HG03457 (cell line): ENCODE measurements around the gene PATJ.
"Not testable (repeated sequence)": the region's sequence is repeated elsewhere in the genome, so short reads cannot be mapped to it uniquely, and the experiment has no call there.

Experiments used
- ATAC-seq: cut with Tn5 transposase; IDR thresholded peaks from one replicate; pipeline ENCODE4 v1.9.1; 2021; ENCODE audit warnings: moderate number of reproducible peaks; ENCODE audit not compliant: unreplicated experiment

PATJ gene

GRCh38 chr1:62142496-62142895, 400.2 kb downstream of the PATJ start:
- no peak for ATAC-seq

GRCh38 chr1:62144238-62144831, 402.1 kb downstream of the PATJ start:
- ATAC-seq, result no peak

GRCh38 chr1:62159940-62160348, 417.7 kb downstream of the PATJ start:
- peak; percentile 60 for ATAC-seq

- ATAC-seq, result no peak
Observed at GRCh38 chr1:62161711-62162110, 419.4 kb downstream of the PATJ start.

GRCh38 chr1:62170380-62170779, 428.1 kb downstream of the PATJ start:
- ATAC-seq, result not testable (repeated sequence)

GRCh38 chr1:62175568-62176179, 433.4 kb downstream of the PATJ start:
- no peak for ATAC-seq

GRCh38 chr1:62176597-62177312, 434.5 kb downstream of the PATJ start:
- ATAC-seq, result no peak

GRCh38 chr1:62177621-62178020, 435.3 kb downstream of the PATJ start:
- ATAC-seq, result no peak

- ATAC-seq, result no peak
Observed at GRCh38 chr1:62178372-62178771, 436.1 kb downstream of the PATJ start.

GRCh38 chr1:62180054-62180453, 437.8 kb downstream of the PATJ start:
- ATAC-seq, result not testable (repeated sequence)

GRCh38 chr1:62180639-62181038, 438.4 kb downstream of the PATJ start:
- ATAC-seq, result no peak

- no peak for ATAC-seq
Observed at GRCh38 chr1:62181532-62181931, 439.3 kb downstream of the PATJ start.

- not testable (repeated sequence) for ATAC-seq
Observed at GRCh38 chr1:62182157-62182556, 439.9 kb downstream of the PATJ start.

GRCh38 chr1:62183164-62184020, 441.1 kb downstream of the PATJ start:
- ATAC-seq, result not testable (repeated sequence)

GRCh38 chr1:62184336-62184735, 442.1 kb downstream of the PATJ start:
- ATAC-seq, result no peak

- not testable (repeated sequence) for ATAC-seq
Observed at GRCh38 chr1:62185233-62185632, 443.0 kb downstream of the PATJ start.

GRCh38 chr1:62185677-62186076, 443.4 kb downstream of the PATJ start:
- ATAC-seq, result no peak

GRCh38 chr1:62187548-62187947, 445.3 kb downstream of the PATJ start:
- ATAC-seq, result no peak

- no peak for ATAC-seq
Observed at GRCh38 chr1:62188111-62188510, 445.8 kb downstream of the PATJ start.

- ATAC-seq, result no peak
Observed at GRCh38 chr1:62194651-62195544, 452.6 kb downstream of the PATJ start, which contains the start of gene L1TD1. L1TD1 (plus strand) TSS chr1:62194849; CDS start chr1:62206629, 11,780 bp downstream.
